ENCODE data around the gene PAX6.

- no peak for TF ChIP-seq SNAI2 (CRISPR knock-in tag; IDR thresholded peaks at IDR 0.05)
- TF ChIP-seq, protein P1, sequence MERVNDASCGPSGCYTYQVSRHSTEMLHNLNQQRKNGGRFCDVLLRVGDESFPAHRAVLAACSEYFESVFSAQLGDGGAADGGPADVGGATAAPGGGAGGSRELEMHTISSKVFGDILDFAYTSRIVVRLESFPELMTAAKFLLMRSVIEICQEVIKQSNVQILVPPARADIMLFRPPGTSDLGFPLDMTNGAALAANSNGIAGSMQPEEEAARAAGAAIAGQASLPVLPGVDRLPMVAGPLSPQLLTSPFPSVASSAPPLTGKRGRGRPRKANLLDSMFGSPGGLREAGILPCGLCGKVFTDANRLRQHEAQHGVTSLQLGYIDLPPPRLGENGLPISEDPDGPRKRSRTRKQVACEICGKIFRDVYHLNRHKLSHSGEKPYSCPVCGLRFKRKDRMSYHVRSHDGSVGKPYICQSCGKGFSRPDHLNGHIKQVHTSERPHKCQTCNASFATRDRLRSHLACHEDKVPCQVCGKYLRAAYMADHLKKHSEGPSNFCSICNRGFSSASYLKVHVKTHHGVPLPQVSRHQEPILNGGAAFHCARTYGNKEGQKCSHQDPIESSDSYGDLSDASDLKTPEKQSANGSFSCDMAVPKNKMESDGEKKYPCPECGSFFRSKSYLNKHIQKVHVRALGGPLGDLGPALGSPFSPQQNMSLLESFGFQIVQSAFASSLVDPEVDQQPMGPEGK (CRISPR knock-in tag; IDR thresholded peaks at IDR 0.05; ENCODE audit: borderline replicate concordance): no peak
- TF ChIP-seq CSRNP3 (CRISPR knock-in tag; IDR thresholded peaks at IDR 0.05): no peak
- TF ChIP-seq BACH2 (CRISPR knock-in tag; IDR thresholded peaks at IDR 0.05; ENCODE audit: borderline replicate concordance): no peak
Observed at GRCh38 chr11:31809541-31809856, 1.6 kb downstream of the PAX6 start.
